Activated naive CD8-positive, alpha-beta T cell treated with anti-CD3 and anti-CD28 coated beads for 36 hours (primary cell): Measurements from ENCODE around the gene PAX9. TPM values are rescaled to one million over a fixed set of nuclear protein-coding genes. Genes with fewer than 3 reads are reported as not detected.

Experiments used
- DNase-seq: peaks from one replicate; pipeline ENCODE4 v3.0.0; 2021
- H3K27ac Mint-ChIP-seq: one replicate; pipeline ENCODE4 v1.8.0; 2022; ENCODE audit warnings: mild to moderate bottlenecking, moderate library complexity, mixed read lengths
- H3K27me3 Mint-ChIP-seq: one replicate; pipeline ENCODE4 v1.8.0; 2022; ENCODE audit warnings: mild to moderate bottlenecking, mixed read lengths
- H3K36me3 Mint-ChIP-seq: one replicate; pipeline ENCODE4 v1.8.0; 2021; ENCODE audit warnings: mild to moderate bottlenecking, mixed read lengths
- H3K4me1 Mint-ChIP-seq: one replicate; pipeline ENCODE4 v1.8.0; 2021; ENCODE audit warnings: mixed read lengths
- H3K4me3 Mint-ChIP-seq: one replicate; pipeline ENCODE4 v1.8.0; 2022; ENCODE audit warnings: mild to moderate bottlenecking, moderate library complexity, mixed read lengths
- H3K9me3 Mint-ChIP-seq: one replicate; pipeline ENCODE4 v1.8.0; 2022; ENCODE audit warnings: mixed read lengths
- total RNA-seq, 2 experiments: library from RNA; stranded (reverse); gene quantifications; one replicate each; pipeline ENCODE4 v1.2.3, GENCODE V29; 2021

Gene PAX9
- total RNA-seq, 2 experiments from 2014 or later, result not detected

DNA sequence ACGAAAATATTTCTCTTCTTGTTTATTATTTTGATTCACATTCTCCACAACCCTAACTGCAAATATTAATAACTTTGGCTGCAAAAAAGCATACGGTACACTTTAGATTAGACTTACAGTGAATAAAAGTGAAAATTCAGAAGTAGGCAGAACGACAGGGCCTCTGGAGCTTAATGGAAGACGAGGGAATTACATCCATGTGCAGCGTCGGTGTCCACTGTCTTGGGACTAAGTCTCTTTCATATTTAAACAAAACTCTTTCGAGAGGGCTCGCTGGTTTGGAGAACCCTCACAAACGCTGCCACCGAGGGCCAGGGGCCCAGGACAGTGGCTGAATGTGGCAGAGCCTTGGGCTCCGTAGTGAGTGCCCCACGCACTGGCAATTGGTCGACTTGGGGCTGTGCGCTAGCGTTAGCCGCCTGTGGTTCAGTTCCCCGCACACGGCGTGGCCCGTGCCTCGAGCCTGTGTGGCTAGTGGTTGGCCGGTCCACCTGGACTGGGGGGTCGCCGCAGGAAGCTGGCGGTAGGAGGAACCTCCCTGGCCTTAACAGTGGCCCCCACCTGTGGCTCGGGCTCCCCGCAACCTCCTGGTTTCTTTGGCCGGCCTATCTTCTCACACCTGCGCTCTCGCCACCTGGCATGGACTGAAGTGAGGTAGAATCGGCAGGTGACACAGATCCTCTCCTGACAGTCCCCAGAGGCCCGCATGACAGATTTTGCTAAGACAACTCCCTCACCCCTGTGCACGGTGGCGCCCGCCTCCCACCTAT lies 739 bp upstream of the PAX9 start:
- Mint-ChIP-seq H3K36me3 (peaks cover 9% of the 10 kb centered on the region), H3K27me3 (peaks cover 99% of the 10 kb centered on the region), H3K4me3 (peak overlapping the region; percentile 59), H3K4me1 (peaks cover 49% of the 10 kb centered on the region), H3K27ac (peak overlapping the region; percentile 31), H3K9me3 (peaks cover 5% of the 10 kb centered on the region)
- DNase-seq, result no peak

GRCh38 chr14:36662258-36662542 lies 540 bp downstream of the PAX9 start:
- Mint-ChIP-seq H3K27ac (no peak overlapping the region), H3K36me3 (peaks cover 8% of the 10 kb centered on the region), H3K27me3 (peaks cover 96% of the 10 kb centered on the region), H3K4me3 (peak overlapping the region; percentile 37), H3K9me3 (peaks cover 5% of the 10 kb centered on the region), H3K4me1 (peaks cover 42% of the 10 kb centered on the region)
- no peak for DNase-seq

DNA sequence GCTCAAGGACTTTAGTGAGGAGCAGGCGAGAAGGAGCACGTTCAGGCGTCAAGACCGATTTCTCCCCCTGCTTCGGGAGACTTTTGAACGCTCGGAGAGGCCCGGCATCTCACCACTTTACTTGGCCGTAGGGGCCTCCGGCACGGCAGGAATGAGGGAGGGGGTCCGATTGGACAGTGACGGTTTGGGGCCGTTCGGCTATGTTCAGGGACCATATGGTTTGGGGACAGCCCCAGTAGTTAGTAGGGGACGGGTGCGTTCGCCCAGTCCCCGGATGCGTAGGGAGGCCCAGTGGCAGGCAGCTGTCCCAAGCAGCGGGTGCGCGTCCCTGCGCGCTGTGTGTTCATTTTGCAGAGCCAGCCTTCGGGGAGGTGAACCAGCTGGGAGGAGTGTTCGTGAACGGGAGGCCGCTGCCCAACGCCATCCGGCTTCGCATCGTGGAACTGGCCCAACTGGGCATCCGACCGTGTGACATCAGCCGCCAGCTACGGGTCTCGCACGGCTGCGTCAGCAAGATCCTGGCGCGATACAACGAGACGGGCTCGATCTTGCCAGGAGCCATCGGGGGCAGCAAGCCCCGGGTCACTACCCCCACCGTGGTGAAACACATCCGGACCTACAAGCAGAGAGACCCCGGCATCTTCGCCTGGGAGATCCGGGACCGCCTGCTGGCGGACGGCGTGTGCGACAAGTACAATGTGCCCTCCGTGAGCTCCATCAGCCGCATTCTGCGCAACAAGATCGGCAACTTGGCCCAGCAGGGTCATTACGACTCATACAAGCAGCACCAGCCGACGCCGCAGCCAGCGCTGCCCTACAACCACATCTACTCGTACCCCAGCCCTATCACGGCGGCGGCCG lies 1.1 kb downstream of the PAX9 start:
- Mint-ChIP-seq H3K9me3 (peaks cover 6% of the 10 kb centered on the region), H3K4me3 (peak overlapping the region; percentile 37), H3K4me1 (peaks cover 41% of the 10 kb centered on the region), H3K27ac (no peak overlapping the region), H3K27me3 (peaks cover 96% of the 10 kb centered on the region), H3K36me3 (peaks cover 8% of the 10 kb centered on the region)
- DNase-seq, result no peak

DNA sequence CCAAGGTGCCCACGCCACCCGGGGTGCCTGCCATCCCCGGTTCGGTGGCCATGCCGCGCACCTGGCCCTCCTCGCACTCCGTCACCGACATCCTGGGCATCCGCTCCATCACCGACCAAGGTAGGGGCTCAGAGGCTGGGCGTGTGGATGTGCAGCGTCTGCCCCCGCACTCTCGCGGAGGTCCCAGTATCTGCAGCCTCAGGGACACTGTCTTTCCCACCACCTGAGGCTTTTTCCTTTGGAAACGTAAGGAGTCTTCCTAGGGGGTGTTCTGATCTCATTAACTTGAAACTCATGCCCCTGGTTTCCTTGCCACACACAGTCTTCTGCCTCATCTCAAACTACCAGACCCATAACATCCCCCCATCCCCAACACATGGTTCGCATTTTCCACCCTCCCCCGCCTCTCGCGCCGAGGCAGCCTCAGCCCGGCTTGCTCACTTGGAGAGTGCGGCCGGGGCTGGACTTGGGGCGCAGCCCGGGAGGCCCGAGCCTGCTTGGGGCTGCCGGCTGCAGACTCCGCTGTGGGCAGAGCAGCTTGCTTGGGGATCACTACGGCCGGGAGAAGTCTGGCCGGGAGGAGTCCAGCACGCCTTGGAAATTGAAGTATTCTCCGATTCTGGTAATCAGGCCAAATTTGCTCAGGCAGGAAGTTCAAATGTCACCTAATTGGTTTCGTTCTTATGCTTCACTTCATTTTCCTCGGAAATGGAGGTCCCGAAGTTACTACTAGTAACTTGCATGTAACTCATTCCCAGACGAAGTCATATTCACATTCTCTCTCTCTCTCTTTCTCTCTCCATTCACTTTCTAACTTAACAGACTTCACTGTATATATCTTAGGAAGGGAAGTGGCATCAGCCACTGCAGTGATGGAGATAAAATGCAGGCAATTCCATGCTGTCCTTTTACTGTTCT lies 2.0 kb downstream of the PAX9 start:
- H3K27ac Mint-ChIP-seq, result no peak overlapping the region
- H3K4me1 Mint-ChIP-seq, result peaks cover 41% of the 10 kb centered on the region
- peaks cover 8% of the 10 kb centered on the region for H3K36me3 Mint-ChIP-seq
- peaks cover 90% of the 10 kb centered on the region for H3K27me3 Mint-ChIP-seq
- peaks cover 6% of the 10 kb centered on the region for H3K9me3 Mint-ChIP-seq
- DNase-seq, result no peak
- H3K4me3 Mint-ChIP-seq, result peak overlapping the region; percentile 18

DNA sequence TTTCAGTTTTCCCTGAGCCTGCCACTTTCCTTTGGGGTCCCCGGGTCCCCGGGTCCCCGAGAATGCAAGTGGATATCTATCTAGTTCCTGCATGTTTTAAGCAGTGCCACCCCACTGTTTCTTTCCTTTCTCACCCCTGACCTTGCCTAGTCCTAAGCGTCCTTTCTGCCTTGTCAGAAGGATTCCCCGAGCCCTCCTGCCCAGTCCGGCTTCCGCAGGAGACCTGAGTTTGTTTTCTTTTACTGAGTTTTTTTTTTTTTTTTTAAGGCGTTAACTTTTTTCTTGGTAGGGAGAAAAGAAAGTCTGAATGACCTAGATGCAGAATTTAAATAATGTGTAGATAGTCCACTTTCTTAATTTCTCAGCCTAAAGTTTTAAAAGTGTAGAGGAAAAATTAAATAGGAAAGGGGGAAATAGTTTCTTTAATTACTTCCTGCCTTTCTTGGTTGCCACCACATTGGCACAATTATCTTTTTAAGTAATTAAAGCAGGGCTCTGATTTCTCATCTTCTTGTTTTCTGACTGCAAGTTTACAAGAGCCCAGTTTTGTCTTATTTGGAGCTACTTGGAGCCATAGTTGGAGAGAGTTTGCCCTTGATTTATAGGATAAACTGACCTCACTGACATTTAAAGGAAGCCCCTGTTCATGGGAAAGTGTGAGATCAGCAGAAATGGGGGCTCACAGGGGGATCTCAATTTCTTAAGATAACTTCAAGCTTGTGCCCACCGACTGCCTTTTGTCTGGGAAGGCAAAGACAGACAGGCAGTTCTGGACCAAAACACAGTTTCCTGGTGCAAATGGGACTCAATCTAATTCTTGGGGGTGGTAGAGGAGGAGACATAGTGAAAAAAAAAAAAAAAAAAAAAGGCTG lies 2.9 kb downstream of the PAX9 start:
- Mint-ChIP-seq H3K27me3 (peaks cover 81% of the 10 kb centered on the region), H3K27ac (no peak overlapping the region), H3K9me3 (peaks cover 6% of the 10 kb centered on the region), H3K4me3 (no peak overlapping the region), H3K36me3 (peaks cover 8% of the 10 kb centered on the region), H3K4me1 (peaks cover 37% of the 10 kb centered on the region)
- DNase-seq, result no peak

DNA sequence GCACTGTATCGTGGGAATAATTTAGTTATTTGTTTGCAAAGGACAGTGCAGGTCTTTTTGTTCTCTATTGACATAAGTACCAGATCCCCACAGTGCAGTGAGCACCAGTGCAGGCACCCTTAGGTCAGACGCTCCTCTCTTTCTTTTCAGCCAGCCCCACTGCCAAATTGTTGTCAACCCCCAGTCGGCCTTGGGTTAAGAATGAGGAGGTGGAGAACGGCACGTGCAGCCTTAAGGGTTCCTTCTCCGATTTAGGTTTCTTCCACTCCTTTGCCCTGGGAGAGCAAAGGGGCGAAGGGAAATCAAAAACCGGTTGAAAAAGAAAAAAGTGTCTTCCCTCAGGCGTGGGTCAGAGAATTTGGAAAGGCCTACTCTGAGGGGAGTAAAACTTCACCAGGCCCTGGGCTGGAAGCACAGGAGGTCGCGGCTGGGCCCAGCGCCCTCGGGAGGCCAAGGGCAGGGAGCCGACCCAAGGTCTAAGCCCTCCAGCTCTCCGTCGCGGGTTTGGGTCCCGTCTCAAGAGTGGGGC lies 4.3 kb downstream of the PAX9 start:
- H3K27me3 Mint-ChIP-seq, result peaks cover 76% of the 10 kb centered on the region
- peaks cover 8% of the 10 kb centered on the region for H3K36me3 Mint-ChIP-seq
- peaks cover 6% of the 10 kb centered on the region for H3K9me3 Mint-ChIP-seq
- H3K27ac Mint-ChIP-seq, result no peak overlapping the region
- peaks cover 28% of the 10 kb centered on the region for H3K4me1 Mint-ChIP-seq
- DNase-seq, result no peak
- H3K4me3 Mint-ChIP-seq, result no peak overlapping the region

- no peak overlapping the region for H3K4me3 Mint-ChIP-seq
- peaks cover 2% of the 10 kb centered on the region for H3K9me3 Mint-ChIP-seq
- peaks cover 24% of the 10 kb centered on the region for H3K4me1 Mint-ChIP-seq
- DNase-seq, result no peak
- H3K27ac Mint-ChIP-seq, result no peak overlapping the region
- peaks cover 72% of the 10 kb centered on the region for H3K27me3 Mint-ChIP-seq
- peaks cover 8% of the 10 kb centered on the region for H3K36me3 Mint-ChIP-seq
These were observed 5.0 kb downstream of the PAX9 start for GRCh38 chr14:36666416-36667206.

GRCh38 chr14:36667679-36668078 lies 6.0 kb downstream of the PAX9 start:
- DNase-seq, result no peak
- no peak overlapping the region for H3K27ac Mint-ChIP-seq
- peaks cover 5% of the 10 kb centered on the region for H3K36me3 Mint-ChIP-seq
- no peak overlapping the region for H3K4me3 Mint-ChIP-seq
- peaks cover 61% of the 10 kb centered on the region for H3K27me3 Mint-ChIP-seq
- peaks cover 16% of the 10 kb centered on the region for H3K4me1 Mint-ChIP-seq
- peaks cover 1% of the 10 kb centered on the region for H3K9me3 Mint-ChIP-seq

DNA sequence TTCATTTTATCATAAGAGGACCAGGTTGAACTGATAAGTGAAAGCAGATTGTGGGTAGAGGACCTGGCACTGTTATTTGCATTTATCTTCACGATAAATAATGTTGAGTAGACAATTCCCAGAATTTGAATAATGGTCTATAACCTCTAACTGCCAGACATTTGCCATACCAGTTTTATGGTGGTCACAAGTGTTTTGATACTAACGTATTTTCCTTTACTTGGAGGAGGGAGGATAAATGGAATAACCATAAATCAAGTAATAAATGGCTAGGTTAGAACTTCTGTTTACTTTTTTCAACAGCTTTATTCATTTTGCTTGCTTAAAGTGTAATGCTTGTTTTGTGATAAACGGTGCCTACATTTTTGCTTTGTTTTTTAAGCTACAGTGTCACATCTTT lies 9.5 kb downstream of the PAX9 start:
- no peak for DNase-seq
- Mint-ChIP-seq H3K27ac (no peak overlapping the region), H3K36me3 (no peaks in the 10 kb centered on the region), H3K27me3 (peaks cover 46% of the 10 kb centered on the region), H3K4me3 (no peak overlapping the region), H3K9me3 (peaks cover 1% of the 10 kb centered on the region), H3K4me1 (no peaks in the 10 kb centered on the region)

- no peak overlapping the region for H3K4me3 Mint-ChIP-seq
- no peaks in the 10 kb centered on the region for H3K36me3 Mint-ChIP-seq
- peaks cover 1% of the 10 kb centered on the region for H3K9me3 Mint-ChIP-seq
- DNase-seq, result no peak
- H3K4me1 Mint-ChIP-seq, result no peaks in the 10 kb centered on the region
- H3K27me3 Mint-ChIP-seq, result peaks cover 46% of the 10 kb centered on the region
- H3K27ac Mint-ChIP-seq, result no peak overlapping the region
These were observed 10.4 kb downstream of the PAX9 start for GRCh38 chr14:36672095-36672494.

GRCh38 chr14:36674659-36675058 lies 13.0 kb downstream of the PAX9 start:
- Mint-ChIP-seq H3K4me3 (no peak overlapping the region), H3K4me1 (no peaks in the 10 kb centered on the region), H3K27me3 (peaks cover 49% of the 10 kb centered on the region), H3K27ac (no peak overlapping the region), H3K9me3 (no peaks in the 10 kb centered on the region), H3K36me3 (no peaks in the 10 kb centered on the region)
- DNase-seq, result no peak

DNA sequence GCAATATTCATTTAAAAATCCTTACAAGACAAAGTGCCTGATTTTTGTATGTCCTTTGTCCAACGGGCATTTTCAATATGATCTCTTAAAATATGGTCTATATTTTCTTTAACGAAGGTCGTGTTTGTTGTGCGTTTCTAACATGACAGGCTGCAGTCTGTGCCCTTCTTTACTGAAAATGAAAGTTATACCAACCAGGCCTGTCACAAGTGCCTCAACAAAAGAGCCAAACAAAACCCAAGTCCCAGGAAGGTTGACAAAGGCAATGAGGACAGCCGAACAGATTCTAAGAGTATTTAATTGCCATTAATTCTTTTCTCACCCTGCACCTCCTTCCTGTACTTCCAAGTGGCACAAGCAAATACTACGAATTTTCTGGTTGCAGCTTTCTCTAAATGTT lies 13.9 kb downstream of the PAX9 start:
- no peak for DNase-seq
- H3K27me3 Mint-ChIP-seq, result peaks cover 46% of the 10 kb centered on the region
- no peaks in the 10 kb centered on the region for H3K4me1 Mint-ChIP-seq
- H3K9me3 Mint-ChIP-seq, result no peaks in the 10 kb centered on the region
- no peak overlapping the region for H3K27ac Mint-ChIP-seq
- no peak overlapping the region for H3K4me3 Mint-ChIP-seq
- no peaks in the 10 kb centered on the region for H3K36me3 Mint-ChIP-seq

DNA sequence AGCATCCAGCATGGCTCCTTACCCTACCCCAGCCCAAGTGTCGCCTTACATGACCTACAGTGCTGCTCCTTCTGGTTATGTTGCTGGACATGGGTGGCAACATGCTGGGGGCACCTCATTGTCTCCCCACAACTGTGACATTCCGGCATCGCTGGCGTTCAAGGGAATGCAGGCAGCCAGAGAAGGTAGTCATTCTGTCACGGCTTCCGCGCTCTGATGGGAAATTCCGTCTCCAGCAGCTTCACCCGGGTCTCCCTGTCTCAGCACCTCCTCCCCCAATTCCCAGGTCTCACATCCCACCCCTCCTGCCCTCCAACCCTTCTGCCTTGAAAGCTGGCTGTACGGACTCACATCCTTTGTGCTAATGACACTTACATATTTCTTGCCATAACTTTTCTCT lies 14.6 kb downstream of the PAX9 start:
- no peak for DNase-seq
- peaks cover 41% of the 10 kb centered on the region for H3K27me3 Mint-ChIP-seq
- H3K36me3 Mint-ChIP-seq, result no peaks in the 10 kb centered on the region
- H3K9me3 Mint-ChIP-seq, result no peaks in the 10 kb centered on the region
- no peak overlapping the region for H3K4me3 Mint-ChIP-seq
- H3K4me1 Mint-ChIP-seq, result no peaks in the 10 kb centered on the region
- H3K27ac Mint-ChIP-seq, result no peak overlapping the region
